SK-N-SH treated with all-trans-retinoic acid at 6 μM for 48 hours (cell line): ENCODE measurements around the gene GAPDHS.

Experiments used
- ARNTL ChIP-seq: fragments of 450-650 bp; formaldehyde crosslinking; IDR thresholded peaks from 2 replicates; pipeline ENCODE4 v1.5.0; 2020; ENCODE audit warnings: low read depth, mild to moderate bottlenecking, moderate library complexity, borderline replicate concordance
- CREB5 ChIP-seq: fragments of 250-450 bp; sonication (Bioruptor Pico); IDR thresholded peaks from 2 replicates; pipeline ENCODE4 v1.5.1; 2020; ENCODE audit warnings: low read depth, mild to moderate bottlenecking, moderate library complexity
- CSDC2 ChIP-seq: fragments of 250-450 bp; sonication (Bioruptor Pico); IDR thresholded peaks from 2 replicates; pipeline ENCODE4 v1.5.0; 2020; ENCODE audit warnings: mild to moderate bottlenecking, moderate library complexity
- GLIS3 ChIP-seq: fragments of 250-450 bp; sonication (Bioruptor Pico); IDR thresholded peaks from 2 replicates; pipeline ENCODE4 v1.5.0; 2020; ENCODE audit warnings: mild to moderate bottlenecking, moderate library complexity
- ISL1 ChIP-seq: fragments of 250-450 bp; sonication (Bioruptor Pico); IDR thresholded peaks from 2 replicates; pipeline ENCODE4 v2.1.2; 2022; ENCODE audit warnings: mild to moderate bottlenecking, moderate library complexity
- OSR1 ChIP-seq: fragments of 250-450 bp; sonication (Bioruptor Pico); IDR thresholded peaks from 2 replicates; pipeline ENCODE4 v1.8.0; 2022; ENCODE audit warnings: moderate library complexity, mild to moderate bottlenecking, inconsistent platforms
- PATZ1 ChIP-seq: fragments of 250-450 bp; sonication (Bioruptor Pico); IDR thresholded peaks from 2 replicates; pipeline ENCODE4 v1.8.0; 2020; ENCODE audit warnings: mild to moderate bottlenecking, moderate library complexity, borderline replicate concordance
- POU6F1 ChIP-seq: fragments of 250-450 bp; sonication (Bioruptor Pico); IDR thresholded peaks from 2 replicates; pipeline ENCODE4 v1.8.0; 2021; ENCODE audit warnings: low read depth, mild to moderate bottlenecking, moderate library complexity, borderline replicate concordance
- PPARA ChIP-seq: fragments of 250-450 bp; sonication (Bioruptor Pico); IDR thresholded peaks from 2 replicates; pipeline ENCODE4 v1.5.0; 2020; ENCODE audit warnings: mild to moderate bottlenecking, borderline replicate concordance
- TCF4 ChIP-seq: fragments of 250-450 bp; sonication (Bioruptor Pico); IDR thresholded peaks from 2 replicates; pipeline ENCODE4 v1.8.0; 2021; ENCODE audit warnings: mild to moderate bottlenecking, moderate library complexity, borderline replicate concordance
- TOX ChIP-seq: fragments of 250-450 bp; sonication (Bioruptor Pico); IDR thresholded peaks from 2 replicates; pipeline ENCODE4 v1.8.0; 2021; ENCODE audit warnings: mild to moderate bottlenecking, moderate library complexity, borderline replicate concordance
- ZFP3 ChIP-seq: fragments of 250-450 bp; sonication (Bioruptor Pico); IDR thresholded peaks from 2 replicates; pipeline ENCODE4 v1.5.0; 2020; ENCODE audit warnings: mild to moderate bottlenecking, moderate library complexity
- ZNF565 ChIP-seq: fragments of 450-650 bp; formaldehyde crosslinking; conservative IDR thresholded peaks from 2 replicates; pipeline ENCODE4 v1.5.0; 2020; ENCODE audit warnings: low read depth, mild to moderate bottlenecking, moderate library complexity
- ZNF8 ChIP-seq: fragments of 450-650 bp; formaldehyde crosslinking; IDR thresholded peaks from 2 replicates; pipeline ENCODE4 v1.5.0; 2020; ENCODE audit warnings: mild to moderate bottlenecking, moderate library complexity

- TF ChIP-seq POU6F1 (CRISPR knock-in tag) (no peak), OSR1 (CRISPR knock-in tag) (no peak), PATZ1 (no peak), GLIS3 (no peak), ZFP3 (CRISPR knock-in tag) (no peak), CREB5 (CRISPR knock-in tag) (no peak), TOX (CRISPR knock-in tag) (no peak), ARNTL (CRISPR knock-in tag) (no peak), ISL1 (CRISPR knock-in tag) (no peak), ZNF8 (no peak), TCF4 (CRISPR knock-in tag) (no peak), PPARA (CRISPR knock-in tag) (no peak), CSDC2 (CRISPR knock-in tag) (no peak), ZNF565 (CRISPR knock-in tag) (no peak)
These were observed 52.6 kb downstream of the GAPDHS start, which contains the start of gene PMIS2 for GRCh38 chr19:35585848-35586247.
